Progenitor cell of endocrine pancreas (in vitro differentiated cells): ENCODE data around the gene RFPL3. TPM values are rescaled to one million over a fixed set of nuclear protein-coding genes. Genes with fewer than 3 reads are reported as not detected.

Source experiments
- DNase-seq: peaks from one replicate; pipeline ENCODE4 v3.0.0; 2021; ENCODE audit warnings: low spot score; ENCODE audit not compliant: unreplicated experiment
- H3K27ac Mint-ChIP-seq: 2 replicates; pipeline ENCODE4 v1.8.0; 2021; ENCODE audit warnings: mild to moderate bottlenecking, moderate library complexity, mixed read lengths
- H3K27me3 Mint-ChIP-seq: 2 replicates; pipeline ENCODE4 v1.8.0; 2021; ENCODE audit warnings: mixed read lengths
- H3K36me3 Mint-ChIP-seq: 2 replicates; pipeline ENCODE4 v1.8.0; 2022; ENCODE audit warnings: mixed read lengths; ENCODE audit not compliant: insufficient read depth
- H3K4me1 Mint-ChIP-seq: 2 replicates; pipeline ENCODE4 v1.8.0; 2021; ENCODE audit warnings: low read depth, mixed read lengths
- H3K4me3 Mint-ChIP-seq: 2 replicates; pipeline ENCODE4 v1.8.0; 2021; ENCODE audit warnings: low read depth, mild to moderate bottlenecking, moderate library complexity, mixed read lengths
- H3K9me3 Mint-ChIP-seq: 2 replicates; pipeline ENCODE4 v1.8.0; 2021; ENCODE audit warnings: low read depth, mixed read lengths
- total RNA-seq: library from RNA; stranded (reverse); gene quantifications from 2 replicates; pipeline ENCODE4 v1.2.1, GENCODE V29; 2021
- TF ChIP-seq, protein P1 (sequence below): fragments of 200-600 bp; sonication (generic); IDR thresholded peaks from one replicate; pipeline ENCODE4 v1.5.0; 2021; ENCODE audit warnings: antibody characterized with exemption, mild to moderate bottlenecking; ENCODE audit not compliant: unreplicated experiment

RFPL3 gene
- total RNA-seq, 1 donor from 2014 or later = not detected

DNA sequence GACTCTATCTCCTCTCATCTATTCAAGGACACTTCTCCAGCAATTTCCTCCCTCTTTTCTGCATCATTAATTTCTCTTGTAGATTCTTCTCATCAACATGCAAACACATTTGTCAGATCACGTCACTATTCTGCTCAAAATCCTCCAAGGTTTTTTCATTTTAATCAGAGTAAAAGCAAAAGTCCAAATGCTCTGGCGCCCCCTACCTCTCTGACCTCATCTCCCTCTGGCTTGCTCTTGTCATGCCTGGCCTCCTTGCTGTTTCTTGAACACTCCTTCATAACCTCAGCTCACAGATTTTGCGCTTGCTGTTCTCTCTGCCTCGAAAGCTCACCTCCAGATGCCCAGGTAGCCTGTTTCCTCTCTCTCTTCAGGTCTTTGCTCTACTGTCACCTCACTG lies 32.0 kb downstream of the RFPL3 start:
- DNase-seq = no peak
- no peaks in the 10 kb centered on the region for H3K4me1 Mint-ChIP-seq
- TF ChIP-seq, protein P1, sequence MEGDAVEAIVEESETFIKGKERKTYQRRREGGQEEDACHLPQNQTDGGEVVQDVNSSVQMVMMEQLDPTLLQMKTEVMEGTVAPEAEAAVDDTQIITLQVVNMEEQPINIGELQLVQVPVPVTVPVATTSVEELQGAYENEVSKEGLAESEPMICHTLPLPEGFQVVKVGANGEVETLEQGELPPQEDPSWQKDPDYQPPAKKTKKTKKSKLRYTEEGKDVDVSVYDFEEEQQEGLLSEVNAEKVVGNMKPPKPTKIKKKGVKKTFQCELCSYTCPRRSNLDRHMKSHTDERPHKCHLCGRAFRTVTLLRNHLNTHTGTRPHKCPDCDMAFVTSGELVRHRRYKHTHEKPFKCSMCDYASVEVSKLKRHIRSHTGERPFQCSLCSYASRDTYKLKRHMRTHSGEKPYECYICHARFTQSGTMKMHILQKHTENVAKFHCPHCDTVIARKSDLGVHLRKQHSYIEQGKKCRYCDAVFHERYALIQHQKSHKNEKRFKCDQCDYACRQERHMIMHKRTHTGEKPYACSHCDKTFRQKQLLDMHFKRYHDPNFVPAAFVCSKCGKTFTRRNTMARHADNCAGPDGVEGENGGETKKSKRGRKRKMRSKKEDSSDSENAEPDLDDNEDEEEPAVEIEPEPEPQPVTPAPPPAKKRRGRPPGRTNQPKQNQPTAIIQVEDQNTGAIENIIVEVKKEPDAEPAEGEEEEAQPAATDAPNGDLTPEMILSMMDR = peak; percentile 58
- peaks cover 36% of the 10 kb centered on the region for H3K36me3 Mint-ChIP-seq
- H3K27ac Mint-ChIP-seq = no peak overlapping the region
- no peaks in the 10 kb centered on the region for H3K9me3 Mint-ChIP-seq
- H3K4me3 Mint-ChIP-seq = no peak overlapping the region
- H3K27me3 Mint-ChIP-seq = no peaks in the 10 kb centered on the region

DNA sequence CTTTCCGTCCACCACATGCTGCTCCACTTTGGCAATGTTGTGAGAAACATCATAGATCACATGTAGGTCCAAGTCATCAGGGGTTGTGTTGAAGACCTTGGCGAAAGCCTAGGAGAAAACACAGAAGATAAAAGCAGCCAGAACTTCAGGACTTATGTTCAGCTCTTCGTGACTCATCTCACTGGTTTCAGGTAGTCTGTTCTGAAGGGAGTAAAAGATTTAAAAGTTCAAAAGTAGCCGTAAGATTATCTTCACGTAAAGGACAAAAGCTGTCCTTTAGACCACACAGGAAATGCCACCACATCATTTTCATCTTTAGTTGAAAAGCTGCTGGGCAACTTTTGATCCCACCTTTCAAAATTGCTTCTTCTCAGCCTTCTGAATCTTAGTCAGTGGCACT lies 37.4 kb downstream of the RFPL3 start:
- no peak overlapping the region for H3K4me3 Mint-ChIP-seq
- TF ChIP-seq, protein P1 = no peak
- H3K36me3 Mint-ChIP-seq = peaks cover 34% of the 10 kb centered on the region

DNA sequence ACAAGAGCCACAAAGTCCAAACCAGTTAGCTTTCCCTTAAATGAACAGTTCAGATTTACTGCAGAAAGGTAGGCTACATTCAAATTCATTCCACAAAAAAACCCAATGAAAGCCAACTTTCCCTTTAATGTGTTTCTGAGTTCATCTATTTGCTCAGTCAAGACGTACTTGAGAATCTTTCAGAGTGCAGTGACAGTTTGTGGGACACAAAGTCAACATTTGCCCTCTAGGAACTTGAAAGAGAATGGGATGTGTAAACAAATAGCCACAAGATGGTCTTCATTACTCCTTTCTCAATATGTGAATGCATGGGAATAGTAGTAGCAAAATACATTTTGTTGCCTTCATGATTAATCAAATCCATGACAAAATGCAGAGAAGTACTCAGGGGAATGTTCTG lies 38.6 kb downstream of the RFPL3 start:
- no peaks in the 10 kb centered on the region for H3K4me1 Mint-ChIP-seq
- H3K9me3 Mint-ChIP-seq = no peaks in the 10 kb centered on the region
- DNase-seq = no peak
- H3K36me3 Mint-ChIP-seq = peaks cover 36% of the 10 kb centered on the region
- TF ChIP-seq, protein P1 = no peak
- H3K4me3 Mint-ChIP-seq = no peak overlapping the region
- no peaks in the 10 kb centered on the region for H3K27me3 Mint-ChIP-seq
- no peak overlapping the region for H3K27ac Mint-ChIP-seq

More for the DNA sequence above, 37.4 kb downstream of the RFPL3 start:
- Mint-ChIP-seq H3K27ac (no peak overlapping the region), H3K4me1 (no peaks in the 10 kb centered on the region), H3K9me3 (no peaks in the 10 kb centered on the region), H3K27me3 (no peaks in the 10 kb centered on the region)
- DNase-seq = no peak

DNA sequence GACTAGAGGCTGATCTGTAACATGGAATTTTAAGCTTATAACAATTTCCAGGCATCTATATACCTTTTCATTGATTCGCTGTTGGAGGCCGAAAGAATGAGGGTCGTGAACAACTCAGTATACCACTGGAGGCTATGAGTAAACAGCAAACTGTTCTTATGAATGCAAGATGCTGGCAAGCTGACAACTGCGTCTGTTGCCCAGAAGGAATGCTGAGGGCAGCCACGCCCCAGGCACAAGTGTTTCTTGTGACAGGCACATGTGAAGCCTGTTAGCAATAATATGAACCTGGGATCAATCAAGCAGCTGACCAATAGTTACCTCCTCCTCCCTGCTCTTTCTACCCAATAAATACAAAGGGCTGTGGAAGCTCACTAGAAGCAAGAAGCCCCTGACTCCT lies 39.1 kb downstream of the RFPL3 start:
- H3K36me3 Mint-ChIP-seq = peaks cover 38% of the 10 kb centered on the region
- TF ChIP-seq, protein P1 = no peak

DNA sequence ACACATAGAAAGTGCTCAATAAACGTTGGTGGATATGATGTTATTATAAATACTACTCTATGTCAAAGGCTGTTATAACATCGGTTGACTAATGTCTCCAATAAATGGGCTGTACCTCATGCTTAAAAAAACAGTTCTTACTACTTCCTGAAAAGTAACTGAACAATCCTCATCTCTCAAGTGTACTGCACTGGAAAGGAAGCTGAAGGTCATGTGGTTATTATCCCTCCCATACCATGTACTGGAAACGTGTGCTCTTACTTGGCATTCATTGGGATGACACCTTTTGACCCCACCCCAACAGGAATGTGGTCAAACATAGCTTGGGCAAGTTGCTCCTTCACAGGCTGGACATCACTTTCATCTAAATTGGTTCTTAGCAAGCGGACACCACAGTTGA lies 43.8 kb downstream of the RFPL3 start:
- no peak for DNase-seq
- no peaks in the 10 kb centered on the region for H3K9me3 Mint-ChIP-seq
- H3K27me3 Mint-ChIP-seq = no peaks in the 10 kb centered on the region
- H3K27ac Mint-ChIP-seq = no peak overlapping the region
- no peak overlapping the region for H3K4me3 Mint-ChIP-seq
- TF ChIP-seq, protein P1 = no peak
- H3K4me1 Mint-ChIP-seq = no peaks in the 10 kb centered on the region
- H3K36me3 Mint-ChIP-seq = peaks cover 28% of the 10 kb centered on the region

More for the DNA sequence above, 39.1 kb downstream of the RFPL3 start:
- Mint-ChIP-seq H3K9me3 (no peaks in the 10 kb centered on the region), H3K27me3 (no peaks in the 10 kb centered on the region), H3K4me1 (no peaks in the 10 kb centered on the region), H3K27ac (no peak overlapping the region), H3K4me3 (no peak overlapping the region)
- DNase-seq = no peak
